Left lung (tissue), 14 donors: ENCODE data around the gene C6orf52. TPM values are rescaled to one million over a fixed set of nuclear protein-coding genes. Genes with fewer than 3 reads are reported as not detected.
"Not testable (repeated sequence)": the region's sequence is repeated elsewhere in the genome, so short reads cannot be mapped to it uniquely, and the experiment has no call there.

Experiments used
- ATAC-seq: fragments of 200-7000 bp; cut with Tn5 transposase; one replicate; pipeline ENCODE4 v1.9.1; 2020; ENCODE audit warnings: moderate library complexity
- DNase-seq, 4 donors: peaks; one replicate each; pipeline ENCODE4 v3.0.0-alpha.2; 2013 to 2020
- H3K27ac ChIP-seq, 2 donors: fragments of 200-600 bp; sonication (generic) in 1 of 2; one replicate each; pipeline versions ENCODE4 v1.5.0 to v1.8.0; 2020 to 2021
- H3K27me3 ChIP-seq, 2 donors: fragments of 200-600 bp; sonication (generic) in 1 of 2; one replicate each; pipeline versions ENCODE4 v1.5.0 to v1.8.0; 2020 to 2021
- H3K36me3 ChIP-seq, 2 donors: fragments of 200-600 bp; sonication (generic) in 1 of 2; one replicate each; pipeline versions ENCODE4 v1.5.0 to v1.8.0; 2020 to 2021
- H3K4me1 ChIP-seq, 2 donors: fragments of 200-600 bp; one replicate each; pipeline ENCODE4 v1.8.0; 2021
- H3K4me3 ChIP-seq, 2 donors: fragments of 200-600 bp; sonication (generic) in 1 of 2; one replicate each; pipeline versions ENCODE4 v1.5.0 to v1.8.0; 2020 to 2021; ENCODE audit warnings: mild to moderate bottlenecking in 1 of 2
- H3K9me3 ChIP-seq, 2 donors: fragments of 200-600 bp; sonication (generic) in 1 of 2; one replicate each; pipeline versions ENCODE4 v1.5.0 to v1.8.0; 2020 to 2021
- CTCF ChIP-seq, 2 donors: fragments of 200-600 bp; sonication (generic) in 1 of 2; IDR thresholded peaks; one replicate each; pipeline versions ENCODE4 v1.5.0 to v1.8.0; 2021; ENCODE audit warnings: antibody characterized with exemption in 2 of 2
- intact Hi-C, 2 donors: fragments of 100-400 bp; cut with DNase I; formaldehyde crosslinking; loops; one replicate each; pipeline versions ENCODE4 v1.11.2 to v1.14.2; 2022
- long read RNA-seq, 12 donors: library from polyadenylated mRNA in 2 of 12; unstranded in 2 of 12; transcript quantifications; one replicate each; pipeline ENCODE4 v2.0.0 and lab custom pipeline, GENCODE V29; 2019 to 2026
- polyA plus RNA-seq, 6 donors: library from polyadenylated mRNA; unstranded; fragments of 120-200 nt; gene quantifications; one replicate each; pipeline ENCODE4 v1.2.1, GENCODE V29; 2013; ENCODE audit not compliant: insufficient read length in 6 of 6
- total RNA-seq, 2 donors: library from RNA; stranded (reverse); fragmentation: NEBNext Ultra II Directional; extraction: Animal tissue kit (Norgen Biotek cat#: 25700); gene quantifications; one replicate each; pipeline ENCODE4 v1.2.1, GENCODE V29; 2021
- donor health status: DM: no; HTN: yes; CAD: no.
- donor health status: DM: no; HTN: no; CAD: no.

The C6orf52 gene
- total RNA-seq (1 to 10 TPM in 1 of 2 donors, under 1 TPM in 1; 0.58 to 1.0 TPM), polyA plus RNA-seq (1 to 10 TPM; 1.2 to 6.1 (median 2.1) TPM)
- long read RNA-seq, donor 1, partial matches to known transcripts, result 23 of 34 reads
- long read RNA-seq, donor 1, other reads (novel, unspliced or antisense), result 10 of 34 reads
- long read RNA-seq, donor 2, result 0 reads
- long read RNA-seq, donor 3, partial matches to known transcripts, result 39 of 54 reads
- long read RNA-seq, donor 3, other reads (novel, unspliced or antisense), result 14 of 54 reads
- long read RNA-seq, donor 4, result 0 reads
- long read RNA-seq, donor 5, result 0 reads
- long read RNA-seq, donor 6, partial matches to known transcripts, result 59 of 71 reads
- long read RNA-seq, donor 6, other reads (novel, unspliced or antisense), result 11 of 71 reads
- long read RNA-seq, donor 7, result 0 reads
- long read RNA-seq, donor 8, partial matches to known transcripts, result 34 of 59 reads
- long read RNA-seq, donor 8, other reads (novel, unspliced or antisense), result 24 of 59 reads
- long read RNA-seq, donor 9, result 0 reads
- long read RNA-seq, donor 10, result 0 reads
- long read RNA-seq, donor 11, partial matches to known transcripts, result 75 of 101 reads
- long read RNA-seq, donor 11, other reads (novel, unspliced or antisense), result 23 of 101 reads
- long read RNA-seq, donor 12, partial matches to known transcripts, result 11 of 37 reads
- long read RNA-seq, donor 12, other reads (novel, unspliced or antisense), result 25 of 37 reads

- intact Hi-C loops, result no loop called here
- Histone ChIP-seq H3K4me1 (peaks cover 16 to 32% of the 10 kb centered on the region in 2 donors), H3K27me3 (no peaks in the 10 kb centered on the region), H3K36me3 (peaks cover 0 to 18% of the 10 kb centered on the region in 2 donors), H3K27ac (peak within 1 kb of the TSS; percentile 93 to 95), H3K9me3 (no peaks in the 10 kb centered on the region), H3K4me3 (peak within 1 kb of the TSS; percentile 72 to 81)
- ATAC-seq (peak; percentile 99), DNase-seq (peak; percentile 94 to 99 (median 96))
- no peak for TF ChIP-seq CTCF (IDR thresholded peaks at IDR 0.05)
These were observed at the start of gene C6orf52, which contains the start of gene PAK1IP1 for GRCh38 chr6:10694302-10695085. Gene C6orf52 (minus strand): TSS chr6:10694616. CDS start chr6:10687550, 7,066 bp downstream. Gene PAK1IP1 (plus strand): TSS chr6:10694972. CDS start chr6:10694986, 14 bp downstream.

GRCh38 chr6:10743515-10743914, 49.1 kb upstream of the C6orf52 start:
- no peak overlapping the region for H3K4me3 ChIP-seq
- peaks cover 0 to 6% of the 10 kb centered on the region in 2 donors for H3K36me3 ChIP-seq
- intact Hi-C loops, result no loop called here
- no peak for TF ChIP-seq CTCF (IDR thresholded peaks at IDR 0.05)
- ATAC-seq, result no peak
- H3K9me3 ChIP-seq, result no peaks in the 10 kb centered on the region
- peaks cover 3 to 14% of the 10 kb centered on the region in 2 donors for H3K4me1 ChIP-seq
- no peak for DNase-seq
- no peak overlapping the region for H3K27ac ChIP-seq
- no peaks in the 10 kb centered on the region for H3K27me3 ChIP-seq

- H3K27me3 ChIP-seq, result no peaks in the 10 kb centered on the region
- no peak for ATAC-seq
- no peaks in the 10 kb centered on the region for H3K9me3 ChIP-seq
- no peak overlapping the region for H3K27ac ChIP-seq
- peaks cover 3 to 9% of the 10 kb centered on the region in 2 donors for H3K4me1 ChIP-seq
- TF ChIP-seq CTCF (IDR thresholded peaks at IDR 0.05), result no peak
- intact Hi-C loops, result no loop called here
- DNase-seq, result no peak
- H3K4me3 ChIP-seq, result no peak overlapping the region
- H3K36me3 ChIP-seq, result peaks cover 0 to 6% of the 10 kb centered on the region in 2 donors
These were observed 47.8 kb upstream of the C6orf52 start for GRCh38 chr6:10742251-10742650.

GRCh38 chr6:10741643-10742042, 47.2 kb upstream of the C6orf52 start:
- H3K9me3 ChIP-seq, intact Hi-C loops, H3K27ac ChIP-seq, H3K4me3 ChIP-seq, ATAC-seq, H3K27me3 ChIP-seq, DNase-seq, H3K4me1 ChIP-seq, H3K36me3 ChIP-seq: not testable (repeated sequence)

- H3K36me3 ChIP-seq, result peaks cover 0 to 6% of the 10 kb centered on the region in 2 donors
- H3K27ac ChIP-seq, result no peak overlapping the region
- ATAC-seq (no peak), DNase-seq (no peak)
- intact Hi-C loops, result no loop called here
- TF ChIP-seq CTCF (IDR thresholded peaks at IDR 0.05), result no peak
- no peaks in the 10 kb centered on the region for H3K27me3 ChIP-seq
- no peaks in the 10 kb centered on the region for H3K4me1 ChIP-seq
- no peak overlapping the region for H3K4me3 ChIP-seq
- H3K9me3 ChIP-seq, result no peaks in the 10 kb centered on the region
These were observed 45.6 kb upstream of the C6orf52 start for GRCh38 chr6:10740061-10740460.
